ENCODE data around the gene CMSS1. TPM values are rescaled to one million over a fixed set of nuclear protein-coding genes. Genes with fewer than 3 reads are reported as not detected.
"Not testable (repeated sequence)": the region's sequence is repeated elsewhere in the genome, so short reads cannot be mapped to it uniquely, and the experiment has no call there.

The CMSS1 gene
- total RNA-seq, 2 donors from 2014 or later, result 35.8 to 74.3 TPM

- H3K27ac Mint-ChIP-seq, result no peak overlapping the region
- H3K9me3 Mint-ChIP-seq, result no peaks in the 10 kb centered on the region
- ATAC-seq, result no peak
- no peak for DNase-seq (ENCODE audit: low spot score in 2 of 2)
- peaks cover 0 to 6% of the 10 kb centered on the region in 2 donors for H3K36me3 Mint-ChIP-seq
Measured at GRCh38 chr3:100086401-100086800, 268.7 kb downstream of the CMSS1 start.

- peak; percentile 39 to 93 for ATAC-seq
- H3K9me3 Mint-ChIP-seq, result no peaks in the 10 kb centered on the region
- H3K36me3 Mint-ChIP-seq, result peaks cover 0 to 6% of the 10 kb centered on the region in 2 donors
- no peak for DNase-seq (ENCODE audit: low spot score in 2 of 2)
- no peak overlapping the region for H3K27ac Mint-ChIP-seq
Measured at GRCh38 chr3:100087198-100087597, 269.5 kb downstream of the CMSS1 start.

GRCh38 chr3:100088735-100089368 is 271.2 kb downstream of the CMSS1 start:
- H3K36me3 Mint-ChIP-seq, result peaks cover 0 to 6% of the 10 kb centered on the region in 2 donors
- H3K27ac Mint-ChIP-seq, result peak overlapping the region; percentile 24 to 81
- H3K9me3 Mint-ChIP-seq, result no peaks in the 10 kb centered on the region
- ATAC-seq, result no peak
- no peak for DNase-seq (ENCODE audit: low spot score in 2 of 2)

GRCh38 chr3:100089812-100090668 is 272.4 kb downstream of the CMSS1 start:
- no peak overlapping the region for H3K27ac Mint-ChIP-seq
- H3K9me3 Mint-ChIP-seq, result no peaks in the 10 kb centered on the region
- peak in 1 of 2 donors; percentile 68 for ATAC-seq

GRCh38 chr3:100090669-100091005 is 273.0 kb downstream of the CMSS1 start:
- H3K27ac Mint-ChIP-seq, result no peak overlapping the region
- peaks cover 0 to 6% of the 10 kb centered on the region in 2 donors for H3K36me3 Mint-ChIP-seq
- ATAC-seq, result no peak
- no peaks in the 10 kb centered on the region for H3K9me3 Mint-ChIP-seq
- DNase-seq (ENCODE audit: low spot score in 2 of 2), result no peak

More at GRCh38 chr3:100089812-100090668, 272.4 kb downstream of the CMSS1 start:
- DNase-seq (ENCODE audit: low spot score in 2 of 2), result no peak
- peaks cover 0 to 6% of the 10 kb centered on the region in 2 donors for H3K36me3 Mint-ChIP-seq

GRCh38 chr3:100093831-100094230 is 276.2 kb downstream of the CMSS1 start:
- ATAC-seq, result no peak
- Mint-ChIP-seq H3K36me3 (peaks cover 0 to under 1% of the 10 kb centered on the region in 2 donors), H3K27ac (no peak overlapping the region), H3K9me3 (no peaks in the 10 kb centered on the region)
- DNase-seq (ENCODE audit: low spot score in 2 of 2), result no peak

GRCh38 chr3:100096286-100096685 is 278.6 kb downstream of the CMSS1 start:
- H3K27ac Mint-ChIP-seq; H3K9me3 Mint-ChIP-seq; ATAC-seq; H3K36me3 Mint-ChIP-seq; DNase-seq (ENCODE audit: low spot score in 2 of 2): not testable (repeated sequence)

GRCh38 chr3:100096866-100097265 is 279.2 kb downstream of the CMSS1 start:
- DNase-seq (ENCODE audit: low spot score in 2 of 2), result no peak
- Mint-ChIP-seq H3K27ac (peak overlapping the region in 1 of 2 donors; percentile 8), H3K9me3 (no peaks in the 10 kb centered on the region), H3K36me3 (peaks cover 7 to 8% of the 10 kb centered on the region in 2 donors)
- no peak for ATAC-seq

- ATAC-seq, result no peak
- peaks cover 7 to 14% of the 10 kb centered on the region in 2 donors for H3K36me3 Mint-ChIP-seq
- no peaks in the 10 kb centered on the region for H3K9me3 Mint-ChIP-seq
- no peak for DNase-seq (ENCODE audit: low spot score in 2 of 2)
- H3K27ac Mint-ChIP-seq, result no peak overlapping the region
Measured at GRCh38 chr3:100097919-100098783, 280.5 kb downstream of the CMSS1 start.

GRCh38 chr3:100098784-100099070 is 281.1 kb downstream of the CMSS1 start:
- DNase-seq (ENCODE audit: low spot score in 2 of 2) (no peak), ATAC-seq (no peak)
- Mint-ChIP-seq H3K9me3 (no peaks in the 10 kb centered on the region), H3K36me3 (peaks cover 7 to 15% of the 10 kb centered on the region in 2 donors), H3K27ac (no peak overlapping the region)

- H3K27ac Mint-ChIP-seq, result no peak overlapping the region
- peaks cover 7 to 15% of the 10 kb centered on the region in 2 donors for H3K36me3 Mint-ChIP-seq
- no peaks in the 10 kb centered on the region for H3K9me3 Mint-ChIP-seq
- DNase-seq (ENCODE audit: low spot score in 2 of 2) (no peak), ATAC-seq (no peak)
Measured at GRCh38 chr3:100099621-100100020, 282.0 kb downstream of the CMSS1 start.

GRCh38 chr3:100100425-100100824 is 282.8 kb downstream of the CMSS1 start:
- Mint-ChIP-seq H3K36me3 (peaks cover 7 to 15% of the 10 kb centered on the region in 2 donors), H3K9me3 (no peaks in the 10 kb centered on the region), H3K27ac (no peak overlapping the region)
- ATAC-seq (no peak), DNase-seq (ENCODE audit: low spot score in 2 of 2) (no peak)

GRCh38 chr3:100102757-100103156 is 285.1 kb downstream of the CMSS1 start:
- Mint-ChIP-seq H3K9me3 (no peaks in the 10 kb centered on the region), H3K27ac (no peak overlapping the region), H3K36me3 (peaks cover 11 to 15% of the 10 kb centered on the region in 2 donors)
- no peak for DNase-seq (ENCODE audit: low spot score in 2 of 2)
- no peak for ATAC-seq

GRCh38 chr3:100103558-100104441 is 286.1 kb downstream of the CMSS1 start:
- ATAC-seq (peak; percentile 61 to 73), DNase-seq (ENCODE audit: low spot score in 2 of 2) (no peak)
- peaks cover 11 to 15% of the 10 kb centered on the region in 2 donors for H3K36me3 Mint-ChIP-seq
- no peaks in the 10 kb centered on the region for H3K9me3 Mint-ChIP-seq
- H3K27ac Mint-ChIP-seq, result peak overlapping the region in 1 of 2 donors; percentile 88

- Mint-ChIP-seq H3K9me3 (no peaks in the 10 kb centered on the region), H3K27ac (peak overlapping the region; percentile 29 to 88), H3K36me3 (peaks cover 11 to 15% of the 10 kb centered on the region in 2 donors)
- ATAC-seq (no peak), DNase-seq (ENCODE audit: low spot score in 2 of 2) (no peak)
Measured at GRCh38 chr3:100104442-100104798, 286.8 kb downstream of the CMSS1 start.

- no peak for ATAC-seq
- DNase-seq (ENCODE audit: low spot score in 2 of 2), result no peak
- H3K27ac Mint-ChIP-seq, result peak overlapping the region; percentile 29 to 95
- H3K9me3 Mint-ChIP-seq, result no peaks in the 10 kb centered on the region
- H3K36me3 Mint-ChIP-seq, result peaks cover 11% of the 10 kb centered on the region in 2 donors
Measured at GRCh38 chr3:100104817-100105413, 287.3 kb downstream of the CMSS1 start.

All from activated naive CD4-positive, alpha-beta T cell treated with anti-CD3 and anti-CD28 coated beads, Interleukin-2, amount 50 U/mL, for 72 hours (primary cell).